Measurements from ENCODE around the gene RRAS.

The RRAS gene

GRCh38 chr19:49655570-49656455, 15.9 kb upstream of the RRAS start:
- no peak overlapping the region for H3K4me3 ChIP-seq (ENCODE audit: low read length)

GRCh38 chr19:49654581-49654980, 14.6 kb upstream of the RRAS start:
- Histone ChIP-seq H3K36me3 (ENCODE audit: insufficient read depth, low read length) (peaks cover 85% of the 10 kb centered on the region), H3K4me1 (ENCODE audit: insufficient read depth, low read length) (no peaks in the 10 kb centered on the region)

More at GRCh38 chr19:49655570-49656455, 15.9 kb upstream of the RRAS start:
- Histone ChIP-seq H3K9me3 (ENCODE audit: low read length) (peaks cover 4% of the 10 kb centered on the region), H3K27me3 (ENCODE audit: insufficient read depth, low read length) (no peaks in the 10 kb centered on the region), H3K4me1 (ENCODE audit: insufficient read depth, low read length) (no peaks in the 10 kb centered on the region), H3K36me3 (ENCODE audit: insufficient read depth, low read length) (peaks cover 85% of the 10 kb centered on the region), H2AFZ (ENCODE audit: low read depth, low read length) (no peak overlapping the region)

GRCh38 chr19:49653466-49653806, 13.5 kb upstream of the RRAS start:
- no peak overlapping the region for H3K4me3 ChIP-seq (ENCODE audit: low read length)
- H2AFZ ChIP-seq (ENCODE audit: low read depth, low read length), result no peak overlapping the region
- H3K36me3 ChIP-seq (ENCODE audit: insufficient read depth, low read length), result peaks cover 79% of the 10 kb centered on the region
- no peaks in the 10 kb centered on the region for H3K9me3 ChIP-seq (ENCODE audit: low read length)
- H3K4me1 ChIP-seq (ENCODE audit: insufficient read depth, low read length), result no peaks in the 10 kb centered on the region
- no peaks in the 10 kb centered on the region for H3K27me3 ChIP-seq (ENCODE audit: insufficient read depth, low read length)

More at GRCh38 chr19:49654581-49654980, 14.6 kb upstream of the RRAS start:
- no peaks in the 10 kb centered on the region for H3K9me3 ChIP-seq (ENCODE audit: low read length)
- H3K4me3 ChIP-seq (ENCODE audit: low read length), result no peak overlapping the region
- H3K27me3 ChIP-seq (ENCODE audit: insufficient read depth, low read length), result no peaks in the 10 kb centered on the region
- H2AFZ ChIP-seq (ENCODE audit: low read depth, low read length), result no peak overlapping the region

GRCh38 chr19:49652551-49653465, 12.9 kb upstream of the RRAS start:
- H3K4me1 ChIP-seq (ENCODE audit: insufficient read depth, low read length), result no peaks in the 10 kb centered on the region
- no peak overlapping the region for H2AFZ ChIP-seq (ENCODE audit: low read depth, low read length)
- peaks cover 74% of the 10 kb centered on the region for H3K36me3 ChIP-seq (ENCODE audit: insufficient read depth, low read length)
- H3K27me3 ChIP-seq (ENCODE audit: insufficient read depth, low read length), result no peaks in the 10 kb centered on the region
- no peak overlapping the region for H3K4me3 ChIP-seq (ENCODE audit: low read length)
- no peaks in the 10 kb centered on the region for H3K9me3 ChIP-seq (ENCODE audit: low read length)

- Histone ChIP-seq H3K9me3 (ENCODE audit: low read length) (no peaks in the 10 kb centered on the region), H3K36me3 (ENCODE audit: insufficient read depth, low read length) (peaks cover 76% of the 10 kb centered on the region), H2AFZ (ENCODE audit: low read depth, low read length) (no peak overlapping the region), H3K27me3 (ENCODE audit: insufficient read depth, low read length) (no peaks in the 10 kb centered on the region), H3K4me3 (ENCODE audit: low read length) (no peak overlapping the region), H3K4me1 (ENCODE audit: insufficient read depth, low read length) (no peaks in the 10 kb centered on the region)
Measured at GRCh38 chr19:49651820-49652550, 12.0 kb upstream of the RRAS start.

DNA sequence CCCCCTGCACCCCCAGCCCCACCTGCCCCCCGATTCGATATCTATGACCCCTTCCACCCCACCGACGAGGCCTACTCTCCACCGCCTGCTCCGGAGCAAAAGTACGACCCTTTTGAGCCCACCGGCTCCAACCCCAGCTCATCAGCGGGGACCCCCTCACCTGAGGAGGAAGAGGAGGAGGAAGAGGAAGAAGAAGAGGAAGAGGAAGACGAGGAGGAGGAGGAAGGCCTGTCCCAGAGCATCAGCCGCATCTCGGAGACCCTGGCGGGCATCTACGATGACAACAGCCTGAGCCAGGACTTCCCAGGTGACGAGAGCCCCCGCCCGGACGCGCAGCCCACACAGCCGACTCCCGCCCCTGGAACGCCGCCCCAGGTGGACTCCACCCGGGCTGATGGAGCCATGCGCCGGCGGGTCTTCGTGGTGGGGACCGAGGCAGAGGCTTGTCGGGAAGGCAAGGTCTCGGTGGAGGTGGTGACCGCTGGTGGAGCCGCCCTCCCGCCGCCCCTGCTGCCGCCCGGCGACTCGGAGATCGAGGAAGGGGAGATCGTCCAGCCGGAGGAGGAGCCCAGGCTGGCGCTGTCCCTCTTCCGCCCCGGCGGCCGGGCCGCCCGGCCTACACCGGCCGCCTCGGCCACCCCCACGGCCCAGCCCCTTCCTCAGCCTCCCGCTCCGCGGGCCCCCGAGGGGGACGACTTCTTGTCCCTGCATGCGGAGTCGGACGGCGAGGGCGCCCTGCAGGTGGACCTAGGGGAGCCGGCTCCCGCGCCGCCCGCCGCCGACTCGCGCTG, 11.3 kb upstream of the RRAS start:
- H3K27me3 ChIP-seq (ENCODE audit: insufficient read depth, low read length), result no peaks in the 10 kb centered on the region
- no peaks in the 10 kb centered on the region for H3K4me1 ChIP-seq (ENCODE audit: insufficient read depth, low read length)
- peaks cover 77% of the 10 kb centered on the region for H3K36me3 ChIP-seq (ENCODE audit: insufficient read depth, low read length)
- no peaks in the 10 kb centered on the region for H3K9me3 ChIP-seq (ENCODE audit: low read length)
- no peak overlapping the region for H2AFZ ChIP-seq (ENCODE audit: low read depth, low read length)
- H3K4me3 ChIP-seq (ENCODE audit: low read length), result no peak overlapping the region

- no peaks in the 10 kb centered on the region for H3K9me3 ChIP-seq (ENCODE audit: low read length)
- no peak overlapping the region for H3K4me3 ChIP-seq (ENCODE audit: low read length)
- H3K36me3 ChIP-seq (ENCODE audit: insufficient read depth, low read length), result peaks cover 55% of the 10 kb centered on the region
- no peaks in the 10 kb centered on the region for H3K27me3 ChIP-seq (ENCODE audit: insufficient read depth, low read length)
- H2AFZ ChIP-seq (ENCODE audit: low read depth, low read length), result no peak overlapping the region
- H3K4me1 ChIP-seq (ENCODE audit: insufficient read depth, low read length), result peaks cover 10% of the 10 kb centered on the region
Measured at GRCh38 chr19:49646586-49646985, 6.6 kb upstream of the RRAS start.

DNA sequence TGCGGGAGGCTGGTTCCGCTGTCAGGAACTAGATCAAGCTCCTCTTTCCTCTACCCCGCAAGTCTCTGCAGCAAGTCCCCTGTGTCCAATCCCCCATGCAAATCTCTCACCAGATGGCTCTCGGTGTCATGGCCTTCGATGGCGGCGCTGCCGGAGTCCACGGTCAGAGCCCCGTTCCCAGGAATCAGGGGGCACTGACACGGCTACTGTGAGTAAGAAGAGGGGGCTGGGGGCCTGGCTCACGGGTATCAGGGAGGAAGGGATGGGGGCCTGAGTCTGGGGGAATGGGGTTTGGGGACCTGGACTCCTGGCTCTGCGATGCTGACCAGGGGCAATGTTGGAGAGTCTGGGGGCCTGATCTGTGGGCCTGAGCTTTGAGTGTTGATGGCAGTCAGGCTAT, 6.1 kb upstream of the RRAS start:
- H3K36me3 ChIP-seq (ENCODE audit: insufficient read depth, low read length), result peaks cover 51% of the 10 kb centered on the region
- no peaks in the 10 kb centered on the region for H3K27me3 ChIP-seq (ENCODE audit: insufficient read depth, low read length)
- H3K4me1 ChIP-seq (ENCODE audit: insufficient read depth, low read length), result peaks cover 16% of the 10 kb centered on the region
- H3K4me3 ChIP-seq (ENCODE audit: low read length), result no peak overlapping the region
- no peak overlapping the region for H2AFZ ChIP-seq (ENCODE audit: low read depth, low read length)
- no peaks in the 10 kb centered on the region for H3K9me3 ChIP-seq (ENCODE audit: low read length)

- Histone ChIP-seq H3K9me3 (ENCODE audit: low read length) (no peaks in the 10 kb centered on the region), H2AFZ (ENCODE audit: low read depth, low read length) (no peak overlapping the region), H3K36me3 (ENCODE audit: insufficient read depth, low read length) (peaks cover 48% of the 10 kb centered on the region), H3K27me3 (ENCODE audit: insufficient read depth, low read length) (no peaks in the 10 kb centered on the region), H3K4me1 (ENCODE audit: insufficient read depth, low read length) (peaks cover 18% of the 10 kb centered on the region), H3K4me3 (ENCODE audit: low read length) (no peak overlapping the region)
Measured at GRCh38 chr19:49645592-49645991, 5.6 kb upstream of the RRAS start.

DNA sequence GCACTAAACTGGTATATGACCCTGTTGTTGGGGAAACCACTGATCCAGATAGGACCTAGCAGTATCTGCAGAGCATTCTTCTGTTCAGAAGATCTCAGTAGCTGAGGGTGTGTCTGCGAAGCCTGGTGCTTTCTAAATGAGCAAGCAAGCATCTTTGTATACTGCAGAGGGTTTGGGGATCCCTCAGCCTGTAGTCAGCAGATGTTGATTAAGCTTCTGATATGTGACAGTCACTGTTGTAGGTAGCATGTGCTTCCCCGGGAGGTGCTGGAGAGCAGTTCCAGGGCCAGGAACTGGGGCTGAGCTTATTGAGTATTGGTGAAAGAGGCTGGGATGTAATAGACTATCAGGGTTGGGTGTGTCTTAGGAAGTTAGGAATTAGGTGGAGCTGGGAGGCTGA, 3.5 kb upstream of the RRAS start:
- H3K4me3 ChIP-seq (ENCODE audit: low read length), result peak overlapping the region; percentile 99
- H3K36me3 ChIP-seq (ENCODE audit: insufficient read depth, low read length), result peaks cover 33% of the 10 kb centered on the region
- no peaks in the 10 kb centered on the region for H3K27me3 ChIP-seq (ENCODE audit: insufficient read depth, low read length)
- H3K9me3 ChIP-seq (ENCODE audit: low read length), result no peaks in the 10 kb centered on the region
- no peak overlapping the region for H2AFZ ChIP-seq (ENCODE audit: low read depth, low read length)
- H3K4me1 ChIP-seq (ENCODE audit: insufficient read depth, low read length), result peaks cover 24% of the 10 kb centered on the region

- Histone ChIP-seq H3K36me3 (ENCODE audit: insufficient read depth, low read length) (peaks cover 30% of the 10 kb centered on the region), H3K4me1 (ENCODE audit: insufficient read depth, low read length) (peaks cover 32% of the 10 kb centered on the region), H3K27me3 (ENCODE audit: insufficient read depth, low read length) (no peaks in the 10 kb centered on the region), H2AFZ (ENCODE audit: low read depth, low read length) (no peak overlapping the region), H3K4me3 (ENCODE audit: low read length) (peak overlapping the region; percentile 99), H3K9me3 (ENCODE audit: low read length) (no peaks in the 10 kb centered on the region)
Measured at GRCh38 chr19:49642492-49643035, 2.6 kb upstream of the RRAS start.

All from neuron (in vitro differentiated cells).